GM12864 (cell line): ENCODE measurements around the gene HIGD1B.

Source experiments
- DNase-seq: peaks from one replicate; pipeline ENCODE4 v3.0.0-alpha.2; 2011; ENCODE audit warnings: low read depth
- H3K4me3 ChIP-seq: 2 replicates; pipeline ENCODE4 v1.5.1; 2011; ENCODE audit warnings: mild to moderate bottlenecking, low read depth, low read length, control low read depth
- TF ChIP-seq, protein P1 (sequence below): IDR thresholded peaks from 2 replicates; pipeline ENCODE4 v1.5.1; 2011; ENCODE audit warnings: low read depth, mild to moderate bottlenecking, moderate library complexity, low read length, control low read depth, inconsistent platforms; ENCODE audit errors: missing control alignments

The HIGD1B gene

DNA sequence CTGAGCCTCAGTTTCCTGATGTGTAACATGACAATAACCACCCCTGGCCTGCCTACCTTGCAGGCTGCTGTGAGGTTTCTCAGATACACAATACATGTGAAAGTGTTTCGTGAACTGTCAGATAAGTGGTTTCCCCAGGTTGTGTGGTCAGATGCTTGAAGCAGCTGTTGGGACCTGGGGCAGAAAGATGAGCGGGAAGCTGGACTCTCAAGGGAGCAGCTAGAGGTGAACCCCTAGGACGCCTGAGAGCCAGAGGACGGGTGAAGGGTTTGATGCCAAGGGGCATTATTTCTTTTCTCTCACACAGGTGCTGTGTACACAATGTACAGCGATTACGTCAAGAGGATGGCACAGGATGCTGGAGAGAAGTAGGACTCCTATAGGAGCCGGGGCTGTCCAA is 2.3 kb downstream of the HIGD1B start:
- no peak for DNase-seq
- TF ChIP-seq, protein P1, sequence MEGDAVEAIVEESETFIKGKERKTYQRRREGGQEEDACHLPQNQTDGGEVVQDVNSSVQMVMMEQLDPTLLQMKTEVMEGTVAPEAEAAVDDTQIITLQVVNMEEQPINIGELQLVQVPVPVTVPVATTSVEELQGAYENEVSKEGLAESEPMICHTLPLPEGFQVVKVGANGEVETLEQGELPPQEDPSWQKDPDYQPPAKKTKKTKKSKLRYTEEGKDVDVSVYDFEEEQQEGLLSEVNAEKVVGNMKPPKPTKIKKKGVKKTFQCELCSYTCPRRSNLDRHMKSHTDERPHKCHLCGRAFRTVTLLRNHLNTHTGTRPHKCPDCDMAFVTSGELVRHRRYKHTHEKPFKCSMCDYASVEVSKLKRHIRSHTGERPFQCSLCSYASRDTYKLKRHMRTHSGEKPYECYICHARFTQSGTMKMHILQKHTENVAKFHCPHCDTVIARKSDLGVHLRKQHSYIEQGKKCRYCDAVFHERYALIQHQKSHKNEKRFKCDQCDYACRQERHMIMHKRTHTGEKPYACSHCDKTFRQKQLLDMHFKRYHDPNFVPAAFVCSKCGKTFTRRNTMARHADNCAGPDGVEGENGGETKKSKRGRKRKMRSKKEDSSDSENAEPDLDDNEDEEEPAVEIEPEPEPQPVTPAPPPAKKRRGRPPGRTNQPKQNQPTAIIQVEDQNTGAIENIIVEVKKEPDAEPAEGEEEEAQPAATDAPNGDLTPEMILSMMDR = no peak
- H3K4me3 ChIP-seq = no peak overlapping the region

DNA sequence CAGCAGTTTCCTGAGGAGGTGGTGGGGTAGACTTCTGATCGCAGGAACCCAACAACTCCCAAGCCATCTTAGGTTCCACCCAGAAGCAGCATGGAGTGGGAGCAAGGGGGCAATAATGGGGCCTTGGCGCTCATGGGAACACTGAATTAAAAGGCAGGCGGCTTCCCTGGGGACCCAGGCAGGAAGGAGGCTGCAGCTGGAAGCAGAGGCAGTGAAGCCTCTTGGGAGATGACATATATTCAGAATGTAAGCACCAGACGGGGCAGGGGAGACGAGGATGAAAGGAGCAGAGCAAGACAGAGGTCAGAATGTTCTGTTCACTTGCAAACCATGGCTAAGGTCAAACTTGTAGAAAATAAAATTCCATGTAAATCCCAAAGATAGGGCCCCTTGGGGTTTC is 2.9 kb downstream of the HIGD1B start:
- DNase-seq = no peak
- no peak overlapping the region for H3K4me3 ChIP-seq

GRCh38 chr17:44854192-44854591 is 6.5 kb downstream of the HIGD1B start:
- TF ChIP-seq, protein P1 = no peak
- no peak for DNase-seq
- H3K4me3 ChIP-seq = no peak overlapping the region

More for the DNA sequence above, 2.9 kb downstream of the HIGD1B start:
- TF ChIP-seq, protein P1 = no peak

GRCh38 chr17:44859701-44860100 is 12.0 kb downstream of the HIGD1B start:
- no peak overlapping the region for H3K4me3 ChIP-seq
- DNase-seq = no peak
- TF ChIP-seq, protein P1 = no peak

DNA sequence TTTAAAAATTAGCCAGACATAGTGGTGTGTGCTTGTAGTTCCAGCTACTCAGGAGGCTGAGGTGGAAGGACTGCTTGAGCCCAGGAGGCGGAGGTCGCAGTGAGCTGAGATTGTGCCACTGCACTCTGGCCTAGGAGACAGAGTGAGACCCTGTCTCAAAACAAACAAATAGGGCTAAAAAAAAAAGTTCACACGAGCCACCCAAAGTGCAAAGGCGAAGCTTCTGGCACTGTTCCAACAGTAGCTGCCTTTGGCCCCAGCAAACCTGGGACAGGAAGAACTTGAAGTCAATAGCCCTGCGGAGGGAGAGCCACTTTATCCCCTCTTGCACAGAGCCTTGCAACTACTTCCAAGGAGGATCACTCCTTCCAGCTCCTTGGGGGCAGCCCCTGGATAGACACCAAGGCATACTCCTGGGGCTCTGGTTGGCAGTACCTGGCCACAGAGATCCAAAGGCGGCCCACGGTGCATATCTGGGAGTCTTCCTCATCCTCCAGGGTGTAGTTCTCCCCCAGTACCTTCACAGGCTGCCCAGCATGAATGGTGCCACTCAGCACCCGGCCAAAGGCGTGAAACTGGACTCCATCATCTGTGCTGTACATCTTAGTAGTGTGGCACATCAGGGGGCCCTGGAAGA is 14.7 kb downstream of the HIGD1B start:
- no peak overlapping the region for H3K4me3 ChIP-seq
- TF ChIP-seq, protein P1 = no peak
- no peak for DNase-seq

DNA sequence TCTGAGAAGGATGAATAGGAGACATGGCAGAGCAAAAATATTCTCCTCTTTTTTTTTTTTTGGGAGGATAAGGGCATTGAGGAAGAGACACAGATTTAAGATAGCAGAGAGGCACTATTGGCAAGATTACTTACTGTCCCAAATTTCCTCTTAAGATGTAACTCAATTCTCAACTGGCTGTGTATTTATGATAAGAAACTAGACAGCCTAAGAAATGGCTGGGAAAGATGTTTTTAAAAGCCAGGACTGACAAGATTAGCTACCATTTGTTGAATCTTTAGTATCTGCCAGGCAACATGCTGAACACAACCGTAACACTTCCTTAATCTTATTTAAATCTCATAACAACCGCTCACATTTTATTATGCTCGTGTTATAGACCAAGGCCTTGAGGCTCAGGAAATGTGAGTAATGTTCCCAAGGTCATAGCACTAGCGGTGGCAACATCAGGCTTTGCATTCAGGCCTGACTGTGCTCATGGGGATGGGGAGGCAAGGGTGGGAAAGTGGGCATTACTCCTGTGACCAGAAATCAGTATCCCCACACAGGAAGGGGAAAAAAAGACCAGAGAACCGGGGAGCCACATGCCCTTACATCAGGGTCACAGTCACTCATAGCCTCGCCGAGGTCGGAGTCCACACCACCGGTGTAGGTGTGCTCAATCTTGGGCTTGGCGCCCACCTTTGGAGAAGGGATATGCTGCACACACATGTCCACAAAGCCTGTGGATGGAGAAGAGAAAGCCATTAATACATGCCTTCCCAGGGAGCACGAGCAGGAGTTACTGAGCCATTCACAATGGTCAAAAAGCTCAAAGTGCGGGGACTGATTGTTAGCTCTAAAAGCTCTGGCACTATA is 15.6 kb downstream of the HIGD1B start:
- no peak for DNase-seq
- H3K4me3 ChIP-seq = no peak overlapping the region
- TF ChIP-seq, protein P1 = no peak
